IPS-11a (cell line): ENCODE results near the gene PODN.

Experiments used
- H3K4me3 ChIP-seq: one replicate; pipeline ENCODE4 v1.5.1; 2013; ENCODE audit warnings: low read depth, low read length, control low read depth

PODN gene

DNA sequence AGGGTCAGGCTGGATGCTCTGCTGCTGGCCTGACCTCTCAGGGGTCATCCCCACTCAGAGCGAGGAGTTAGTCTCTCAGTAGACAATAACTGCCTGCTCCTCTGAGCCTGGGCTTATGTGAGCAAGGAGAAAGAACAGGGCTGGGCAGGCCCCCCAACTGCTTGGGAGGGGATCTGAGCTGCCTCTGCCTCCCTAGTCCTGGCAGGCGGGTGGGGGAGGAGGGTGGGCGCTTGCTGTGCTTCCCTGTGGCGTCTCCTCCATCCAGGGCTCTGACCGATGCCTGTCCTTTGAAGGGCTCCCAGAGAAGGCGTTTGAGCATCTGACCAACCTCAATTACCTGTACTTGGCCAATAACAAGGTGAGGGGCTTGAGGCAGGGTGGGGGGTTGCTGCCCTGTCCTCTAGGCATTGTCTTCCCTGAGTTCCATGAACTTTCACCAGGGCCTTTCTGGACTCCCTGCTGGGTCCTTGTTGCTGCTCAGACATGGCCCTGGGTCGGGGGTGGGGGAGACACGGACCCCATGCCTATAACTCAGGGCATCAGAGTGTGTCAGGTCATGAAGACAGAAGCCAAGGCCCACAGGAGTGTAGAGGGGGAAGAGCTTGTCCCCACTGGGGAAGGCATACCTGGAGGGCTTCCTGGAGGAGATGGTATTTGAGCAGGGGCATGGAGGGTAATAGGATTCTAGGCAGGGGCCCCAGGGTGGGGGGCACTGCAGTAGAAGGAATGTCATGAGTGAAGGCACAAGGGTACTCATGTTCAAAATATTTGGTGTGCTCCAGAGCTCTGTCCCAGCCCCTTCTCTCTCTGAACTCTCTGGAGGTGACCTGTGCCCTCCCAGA lies 12.5 kb downstream of the PODN start:
- H3K4me3 ChIP-seq: no peak overlapping the region

DNA sequence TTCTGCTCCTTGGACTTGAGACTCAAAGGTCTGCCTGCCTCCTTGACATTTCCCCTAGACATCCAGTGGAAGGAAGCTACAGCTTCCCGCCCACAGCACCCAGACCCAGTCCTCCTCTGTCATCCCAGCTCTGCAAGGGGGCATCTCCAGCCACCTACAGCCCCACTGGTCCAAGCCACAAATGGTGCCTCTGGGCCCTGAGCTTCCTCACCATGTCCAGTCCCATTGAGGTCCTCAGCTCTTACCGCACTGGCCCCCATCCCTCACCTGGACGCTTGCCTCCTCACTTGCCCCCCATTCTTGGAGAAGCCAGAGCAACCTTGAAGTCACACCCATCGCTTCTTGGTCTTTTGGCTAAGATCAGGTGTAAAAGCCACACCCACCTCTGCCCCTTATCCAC lies 13.2 kb downstream of the PODN start:
- no peak overlapping the region for H3K4me3 ChIP-seq

DNA sequence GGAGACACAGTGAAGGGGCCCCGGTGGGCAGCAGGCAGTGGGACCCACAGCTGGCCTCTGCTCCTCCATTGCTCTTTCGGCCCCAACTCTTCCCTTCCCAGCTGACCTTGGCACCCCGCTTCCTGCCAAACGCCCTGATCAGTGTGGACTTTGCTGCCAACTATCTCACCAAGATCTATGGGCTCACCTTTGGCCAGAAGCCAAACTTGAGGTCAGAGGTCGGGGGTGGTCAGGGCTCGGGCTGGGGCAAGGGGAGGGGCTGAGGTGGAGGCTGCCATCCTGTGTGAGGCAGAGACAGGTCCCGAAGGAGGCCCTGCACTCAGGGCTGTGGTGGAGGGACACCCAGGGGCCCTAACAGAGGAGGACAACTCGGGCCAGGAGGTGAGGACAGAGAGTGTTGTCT lies 13.7 kb downstream of the PODN start:
- no peak overlapping the region for H3K4me3 ChIP-seq

DNA sequence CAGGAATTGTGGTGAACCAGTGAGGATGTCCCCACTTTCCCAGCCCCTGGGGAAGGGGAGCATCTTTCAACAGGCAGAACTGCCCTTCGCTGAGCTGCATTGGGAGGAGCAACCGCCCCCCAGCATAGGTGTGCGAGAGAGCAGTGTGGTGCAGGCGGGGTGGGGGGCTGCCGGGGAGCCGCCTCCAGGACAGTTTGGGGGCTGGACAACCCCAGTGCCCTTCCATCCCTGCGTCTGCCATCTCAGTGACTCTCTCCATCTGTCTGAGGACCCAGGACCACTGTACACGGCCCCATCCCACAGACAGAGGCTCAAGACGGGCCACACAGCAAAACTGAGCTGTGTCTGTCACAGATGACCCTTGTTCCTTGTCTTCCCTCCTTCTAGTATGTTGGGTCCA lies 14.2 kb downstream of the PODN start:
- H3K4me3 ChIP-seq: no peak overlapping the region

DNA sequence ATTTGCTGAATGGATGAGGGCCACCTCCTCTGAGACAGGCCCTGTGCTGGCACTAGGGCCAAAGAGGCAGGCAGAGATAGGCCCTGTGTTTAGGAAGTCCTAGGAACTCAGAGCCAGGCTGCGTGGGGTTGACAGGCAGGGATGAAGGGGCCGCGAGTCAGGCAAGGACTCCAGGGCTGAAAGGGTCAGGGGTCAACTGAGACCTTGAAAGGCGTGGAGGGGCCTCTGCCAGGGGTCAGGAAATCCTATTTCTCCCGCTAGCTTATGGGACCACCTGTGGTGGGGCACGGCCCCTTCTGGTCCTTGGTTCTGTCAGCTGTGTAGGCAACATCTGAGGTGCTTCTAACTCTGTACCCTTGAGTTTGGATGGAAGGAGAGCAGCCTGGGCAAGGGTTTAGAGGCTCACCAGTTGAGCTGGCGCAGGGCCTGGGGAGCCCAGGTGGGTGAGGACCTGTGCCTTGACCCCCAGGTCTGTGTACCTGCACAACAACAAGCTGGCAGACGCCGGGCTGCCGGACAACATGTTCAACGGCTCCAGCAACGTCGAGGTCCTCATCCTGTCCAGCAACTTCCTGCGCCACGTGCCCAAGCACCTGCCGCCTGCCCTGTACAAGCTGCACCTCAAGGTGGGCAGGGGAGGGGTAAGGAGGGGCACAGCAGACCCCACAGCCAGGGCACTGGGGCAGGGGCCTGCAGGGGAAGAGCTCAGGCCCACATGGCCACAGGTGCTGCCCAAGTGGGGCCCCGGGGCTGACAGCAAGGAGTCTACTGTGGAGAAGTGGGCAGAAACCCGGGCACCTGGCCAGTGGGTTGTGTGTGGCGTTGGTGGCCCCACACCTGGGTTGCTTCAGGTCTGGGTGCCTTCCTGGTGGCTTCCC lies 14.9 kb downstream of the PODN start:
- H3K4me3 ChIP-seq: no peak overlapping the region

DNA sequence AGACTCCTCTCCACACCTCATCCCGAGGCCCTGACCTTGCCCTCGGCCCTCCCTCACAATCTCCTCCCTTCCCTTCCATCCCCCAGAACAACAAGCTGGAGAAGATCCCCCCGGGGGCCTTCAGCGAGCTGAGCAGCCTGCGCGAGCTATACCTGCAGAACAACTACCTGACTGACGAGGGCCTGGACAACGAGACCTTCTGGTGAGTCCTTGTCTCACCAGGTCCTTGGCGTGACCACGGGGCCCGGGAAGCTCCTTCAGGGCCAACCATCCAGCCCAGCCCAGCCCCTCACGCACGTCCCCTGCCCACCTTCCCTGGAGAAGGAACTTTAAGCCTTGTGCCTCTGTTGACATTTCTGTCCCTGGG lies 15.6 kb downstream of the PODN start:
- H3K4me3 ChIP-seq: no peak overlapping the region

DNA sequence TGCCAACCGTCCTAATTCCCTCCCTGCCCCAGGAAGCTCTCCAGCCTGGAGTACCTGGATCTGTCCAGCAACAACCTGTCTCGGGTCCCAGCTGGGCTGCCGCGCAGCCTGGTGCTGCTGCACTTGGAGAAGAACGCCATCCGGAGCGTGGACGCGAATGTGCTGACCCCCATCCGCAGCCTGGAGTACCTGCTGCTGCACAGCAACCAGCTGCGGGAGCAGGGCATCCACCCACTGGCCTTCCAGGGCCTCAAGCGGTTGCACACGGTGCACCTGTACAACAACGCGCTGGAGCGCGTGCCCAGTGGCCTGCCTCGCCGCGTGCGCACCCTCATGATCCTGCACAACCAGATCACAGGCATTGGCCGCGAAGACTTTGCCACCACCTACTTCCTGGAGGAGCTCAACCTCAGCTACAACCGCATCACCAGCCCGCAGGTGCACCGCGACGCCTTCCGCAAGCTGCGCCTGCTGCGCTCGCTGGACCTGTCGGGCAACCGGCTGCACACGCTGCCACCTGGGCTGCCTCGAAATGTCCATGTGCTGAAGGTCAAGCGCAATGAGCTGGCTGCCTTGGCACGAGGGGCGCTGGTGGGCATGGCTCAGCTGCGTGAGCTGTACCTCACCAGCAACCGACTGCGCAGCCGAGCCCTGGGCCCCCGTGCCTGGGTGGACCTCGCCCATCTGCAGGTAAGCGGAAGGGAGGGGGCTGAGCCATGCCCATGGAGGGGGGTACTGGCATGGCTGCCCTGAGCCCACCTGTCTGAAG lies 16.5 kb downstream of the PODN start:
- H3K4me3 ChIP-seq: no peak overlapping the region

DNA sequence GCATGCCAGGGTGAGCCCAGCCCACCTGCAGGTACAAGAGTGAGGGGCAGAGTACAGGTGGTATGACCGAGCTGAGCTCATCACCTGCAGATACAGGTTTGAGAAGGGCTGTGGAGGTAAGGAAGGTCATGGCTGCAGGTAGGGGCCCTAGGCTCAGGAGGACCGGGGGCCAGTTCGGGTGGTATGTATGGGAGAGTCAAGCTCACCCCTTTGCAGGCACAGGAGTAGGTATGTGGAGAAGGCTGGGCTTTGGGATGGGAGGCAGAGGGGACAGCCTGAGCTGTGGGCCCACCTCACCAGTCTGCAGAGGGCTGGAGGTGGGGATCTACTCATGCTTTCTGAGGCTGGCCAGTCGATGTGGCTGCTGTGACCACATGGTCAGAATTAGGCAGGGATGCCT lies 17.2 kb downstream of the PODN start:
- no peak overlapping the region for H3K4me3 ChIP-seq

DNA sequence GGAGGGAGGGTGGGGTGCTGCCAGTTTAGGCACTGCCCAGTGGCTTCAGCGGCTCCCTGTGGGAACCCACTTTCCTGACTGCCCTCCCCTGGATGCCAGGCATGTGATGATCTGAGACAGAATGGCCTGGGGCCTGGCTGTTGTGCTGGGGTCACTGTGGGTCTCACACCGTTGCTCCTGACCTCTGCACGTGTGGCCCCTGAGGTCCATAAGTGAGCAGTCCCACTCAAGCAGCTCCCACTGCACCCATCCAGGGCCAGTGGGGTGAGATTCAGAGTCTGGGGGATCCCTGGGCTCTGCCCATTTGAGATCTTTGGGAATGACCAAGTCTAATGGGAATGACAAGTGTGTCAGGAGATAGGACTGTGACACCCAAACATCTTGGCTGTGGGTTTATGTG lies 18.0 kb downstream of the PODN start:
- H3K4me3 ChIP-seq: no peak overlapping the region

DNA sequence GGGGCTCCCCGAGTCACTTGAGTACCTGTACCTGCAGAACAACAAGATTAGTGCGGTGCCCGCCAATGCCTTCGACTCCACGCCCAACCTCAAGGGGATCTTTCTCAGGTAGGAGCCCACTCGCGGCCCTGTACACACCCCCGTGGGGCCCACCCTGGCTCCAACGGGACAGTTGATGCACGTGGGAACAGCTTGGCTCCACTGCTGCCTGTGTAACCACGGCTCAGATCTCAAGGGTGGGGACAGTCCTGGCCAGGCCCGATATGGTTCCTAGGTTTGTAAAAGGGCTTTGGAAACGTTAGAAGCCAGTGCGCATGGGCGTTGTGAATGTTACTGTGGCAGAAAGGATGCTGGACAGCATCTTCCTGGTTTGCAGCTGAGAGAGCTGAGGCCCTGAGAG lies 18.8 kb downstream of the PODN start:
- H3K4me3 ChIP-seq: no peak overlapping the region

DNA sequence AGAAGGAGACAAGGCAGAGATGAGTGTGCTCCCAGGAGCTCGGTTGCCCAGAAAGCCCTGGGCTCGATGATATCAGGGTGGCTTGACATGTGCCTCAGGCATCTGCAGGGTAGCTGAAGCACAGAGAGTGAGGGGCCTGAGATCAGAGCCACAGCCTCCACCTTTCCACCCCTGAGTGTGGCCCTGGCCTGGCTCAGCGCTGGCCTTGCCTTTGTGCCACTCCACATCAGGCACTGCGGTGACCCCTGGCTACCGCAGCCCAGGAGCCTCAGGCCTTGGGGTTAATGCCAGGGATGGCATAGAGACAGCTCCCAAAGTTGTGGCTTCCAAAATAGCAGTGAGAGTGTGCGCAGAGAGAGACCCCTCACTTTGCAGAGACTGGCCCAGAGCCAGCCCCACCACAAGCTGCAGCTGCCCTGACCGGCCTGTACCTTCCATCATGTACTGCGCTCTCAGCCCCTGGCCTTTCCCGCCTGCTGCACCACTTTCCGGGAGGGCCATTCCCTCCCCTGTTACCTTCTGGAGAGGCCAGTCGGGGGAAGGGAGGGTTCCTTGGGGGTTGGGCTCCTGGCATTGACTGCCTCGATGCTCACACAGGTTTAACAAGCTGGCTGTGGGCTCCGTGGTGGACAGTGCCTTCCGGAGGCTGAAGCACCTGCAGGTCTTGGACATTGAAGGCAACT lies 19.5 kb downstream of the PODN start:
- H3K4me3 ChIP-seq: no peak overlapping the region

DNA sequence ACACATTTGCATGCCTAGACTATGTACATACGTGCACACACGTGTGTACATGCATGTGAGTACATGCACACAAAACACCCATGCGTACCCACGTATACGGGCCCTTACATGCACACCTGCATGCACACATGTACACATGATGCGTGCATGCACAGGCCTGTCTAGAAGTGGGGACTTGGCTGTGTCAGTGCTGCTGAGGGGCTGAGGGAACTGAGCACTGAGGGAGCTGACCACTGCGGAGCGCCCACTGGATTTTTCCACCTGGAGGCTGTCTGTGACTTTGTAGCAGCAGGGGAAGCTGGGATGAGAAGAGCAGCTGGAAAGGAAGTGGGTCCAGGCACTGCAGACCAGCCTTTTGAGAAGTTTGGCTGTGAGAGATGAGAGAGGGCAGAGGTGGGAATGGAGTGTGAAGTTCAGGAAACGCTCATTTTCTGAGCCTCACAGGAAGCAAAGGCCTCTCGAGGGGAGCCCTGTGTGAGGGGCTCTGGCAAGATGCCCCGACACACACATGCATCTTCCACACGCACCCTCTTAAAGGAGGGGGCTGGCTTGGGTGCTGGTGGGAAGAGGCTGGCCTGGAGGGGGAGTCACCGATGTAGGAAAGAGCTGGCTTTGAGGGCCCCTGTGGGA lies 20.9 kb downstream of the PODN start:
- no peak overlapping the region for H3K4me3 ChIP-seq

DNA sequence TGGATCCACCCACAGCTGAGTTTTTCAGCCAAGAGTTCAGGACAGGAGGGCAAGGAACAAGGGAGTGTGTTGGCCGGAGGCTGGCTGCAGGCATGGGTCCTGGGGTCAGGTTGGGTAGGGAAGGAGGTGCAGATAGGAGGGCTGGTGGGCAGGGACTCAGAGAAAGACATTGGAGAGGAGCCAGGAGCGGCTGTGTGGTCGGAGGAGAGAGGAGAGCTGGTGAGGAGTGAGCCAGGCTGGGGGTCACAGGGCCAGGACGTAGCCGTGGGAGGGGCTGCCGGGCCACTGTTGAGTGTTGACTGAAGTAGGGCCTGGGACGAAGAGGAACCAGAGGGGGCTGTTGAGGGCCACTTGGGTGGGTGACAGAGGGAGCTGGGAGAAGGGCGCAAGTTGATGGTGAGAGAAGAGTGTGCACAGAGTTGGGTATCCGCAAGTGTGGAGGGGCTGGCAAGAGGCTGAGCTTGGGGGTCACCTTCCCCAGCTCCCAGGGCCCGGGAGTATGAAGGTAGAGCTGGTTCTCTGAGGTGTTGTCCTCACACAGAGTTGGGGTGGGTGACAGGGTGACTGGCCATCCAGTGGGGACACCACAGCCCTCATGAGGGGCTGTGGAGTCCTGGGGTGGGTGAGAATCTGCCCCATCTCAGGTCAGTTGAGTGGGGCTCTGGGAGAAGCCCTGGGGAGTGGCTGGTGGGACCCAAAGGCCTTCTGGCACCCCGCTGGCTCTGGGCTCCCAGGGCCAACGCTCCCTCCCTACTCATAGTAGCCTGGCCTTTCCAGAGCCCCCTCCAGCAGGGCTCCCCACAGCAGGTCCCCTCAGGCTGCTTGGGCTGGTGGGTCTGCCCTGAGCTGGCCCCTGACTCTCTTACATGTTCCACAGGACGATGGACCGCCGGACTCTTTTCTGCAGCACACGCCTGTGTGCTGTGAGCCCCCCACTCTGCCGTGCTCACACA lies 21.9 kb downstream of the PODN start:
- no peak overlapping the region for H3K4me3 ChIP-seq

DNA sequence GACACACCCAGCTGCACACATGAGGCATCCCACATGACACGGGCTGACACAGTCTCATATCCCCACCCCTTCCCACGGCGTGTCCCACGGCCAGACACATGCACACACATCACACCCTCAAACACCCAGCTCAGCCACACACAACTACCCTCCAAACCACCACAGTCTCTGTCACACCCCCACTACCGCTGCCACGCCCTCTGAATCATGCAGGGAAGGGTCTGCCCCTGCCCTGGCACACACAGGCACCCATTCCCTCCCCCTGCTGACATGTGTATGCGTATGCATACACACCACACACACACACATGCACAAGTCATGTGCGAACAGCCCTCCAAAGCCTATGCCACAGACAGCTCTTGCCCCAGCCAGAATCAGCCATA lies 22.6 kb downstream of the PODN start:
- no peak overlapping the region for H3K4me3 ChIP-seq

DNA sequence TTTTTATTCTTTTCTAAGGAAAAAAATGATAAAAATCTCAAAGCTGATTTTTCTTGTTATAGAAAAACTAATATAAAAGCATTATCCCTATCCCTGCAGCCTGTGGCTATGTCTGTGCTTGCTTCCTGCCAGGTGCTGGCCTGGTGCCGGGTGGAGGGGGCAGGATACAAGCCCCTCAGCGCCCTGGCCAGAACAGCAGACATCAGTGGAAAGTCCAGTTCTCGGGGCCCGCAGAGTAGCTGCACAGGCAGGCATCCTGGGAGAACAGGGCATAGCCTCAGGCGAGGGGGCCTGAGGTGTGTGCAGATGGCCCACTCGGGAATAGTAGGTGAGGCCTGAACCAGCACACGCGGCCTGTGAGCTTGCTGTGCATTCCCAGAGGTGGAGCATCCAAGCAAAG lies 23.4 kb downstream of the PODN start:
- no peak overlapping the region for H3K4me3 ChIP-seq

DNA sequence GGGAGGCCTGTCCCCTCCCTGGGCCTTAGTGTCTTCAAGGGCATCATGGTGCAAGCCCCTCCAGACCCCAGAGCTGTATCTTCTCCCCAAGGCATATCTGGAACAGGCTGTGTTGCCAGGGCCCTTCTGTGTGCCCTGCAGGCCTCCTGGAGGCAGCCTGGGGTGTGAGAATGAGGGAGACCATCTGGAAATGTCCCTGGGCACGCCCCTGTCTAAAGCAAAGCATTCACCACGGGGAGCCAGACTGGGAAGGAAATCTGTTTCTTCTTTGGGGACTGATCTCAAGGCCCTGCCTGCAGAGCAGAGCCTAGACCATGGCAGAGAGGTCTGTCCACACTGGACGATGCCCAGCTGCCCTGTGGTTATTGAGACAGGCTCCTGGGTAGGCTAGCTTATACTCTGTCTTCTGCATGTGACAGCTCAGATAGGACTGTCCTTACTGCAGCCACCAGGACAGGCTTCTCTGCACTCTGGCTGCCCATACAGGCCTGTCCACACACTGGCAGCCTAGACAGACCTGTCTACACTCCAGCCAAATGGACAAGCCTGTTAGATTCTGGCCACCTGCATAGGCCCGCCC lies 24.6 kb downstream of the PODN start:
- H3K4me3 ChIP-seq: no peak overlapping the region

DNA sequence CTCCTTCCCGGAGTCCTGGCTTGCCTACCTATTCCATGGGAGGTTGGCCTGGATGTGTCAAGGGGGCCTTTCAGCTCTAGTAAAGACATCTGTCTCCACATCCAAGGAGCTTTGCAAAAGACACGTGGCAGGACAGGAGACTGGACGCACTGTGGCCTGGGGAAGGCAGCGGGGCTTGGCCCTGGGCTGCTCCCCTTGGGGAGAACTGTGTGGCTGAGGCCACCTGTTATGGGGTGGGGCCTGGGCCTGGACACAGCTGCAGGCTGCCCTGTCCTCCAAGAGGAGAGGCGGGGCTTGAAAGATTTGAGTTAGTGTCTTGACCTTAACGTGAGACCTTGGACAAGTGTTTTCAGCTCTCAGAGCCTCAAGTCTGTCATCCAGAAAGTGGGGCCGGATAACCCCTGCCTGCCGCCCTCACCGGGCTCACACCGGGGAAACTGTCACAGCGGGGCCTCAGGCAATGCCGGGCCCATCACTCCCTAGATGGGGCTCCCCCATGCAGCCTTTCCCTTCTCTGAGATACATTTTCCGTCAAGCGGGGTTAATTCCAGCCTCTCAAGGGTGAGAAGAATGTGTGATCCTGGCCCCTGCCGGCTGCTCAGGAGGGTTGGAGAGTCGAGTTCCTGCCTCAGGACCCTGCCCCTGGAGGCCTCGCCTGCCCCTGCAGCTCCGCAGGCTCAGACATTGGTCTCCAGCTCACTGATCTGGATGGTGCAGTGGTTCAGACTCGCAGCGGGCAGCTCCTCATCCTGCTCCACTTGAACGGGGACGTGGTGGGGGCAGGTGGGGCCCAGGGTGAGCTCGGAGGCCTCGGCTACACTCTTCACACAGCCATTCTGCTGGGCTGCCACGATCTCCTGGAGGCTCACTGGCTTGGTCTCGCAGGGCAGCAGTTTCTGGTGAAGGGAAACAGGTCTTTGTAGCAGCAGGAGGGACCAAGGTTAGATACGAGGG lies 25.6 kb downstream of the PODN start:
- H3K4me3 ChIP-seq: no peak overlapping the region
